CD4-positive, alpha-beta T cell treated with Interleukin-17A for 1 hour (primary cell): Measurements from ENCODE around the gene GBE1.
A peak's percentile ranks its signal among the peaks of the same experiment; 100 is the strongest.
"Not testable (repeated sequence)": the region's sequence is repeated elsewhere in the genome, so short reads cannot be mapped to it uniquely, and the experiment has no call there.

ENCODE experiments used
- DNase-seq: peaks from one replicate; pipeline ENCODE4 v3.0.0-alpha.2; 2020

GBE1 gene

GRCh38 chr3:81518945-81519344 is 242.5 kb downstream of the GBE1 start:
- DNase-seq, result no peak

GRCh38 chr3:81516042-81516441 is 245.4 kb downstream of the GBE1 start:
- DNase-seq, result no peak

- no peak for DNase-seq
Observed at GRCh38 chr3:81513591-81513990, 247.9 kb downstream of the GBE1 start.

GRCh38 chr3:81503026-81503425 is 258.4 kb downstream of the GBE1 start:
- DNase-seq, result no peak

GRCh38 chr3:81502236-81502635 is 259.2 kb downstream of the GBE1 start:
- no peak for DNase-seq

GRCh38 chr3:81500039-81500438 is 261.4 kb downstream of the GBE1 start:
- DNase-seq, result no peak

- no peak for DNase-seq
Observed at GRCh38 chr3:81497572-81498251, 263.7 kb downstream of the GBE1 start.

- DNase-seq, result no peak
Observed at GRCh38 chr3:81496407-81497104, 264.9 kb downstream of the GBE1 start.

GRCh38 chr3:81492471-81492870 is 269.0 kb downstream of the GBE1 start:
- DNase-seq, result not testable (repeated sequence)

- DNase-seq, result no peak
Observed at GRCh38 chr3:81492040-81492439, 269.4 kb downstream of the GBE1 start.

GRCh38 chr3:81490541-81491288 is 270.7 kb downstream of the GBE1 start:
- DNase-seq, result peak; percentile 73

- DNase-seq, result peak; percentile 7
Observed at GRCh38 chr3:81485444-81485865, 276.0 kb downstream of the GBE1 start.

- DNase-seq, result no peak
Observed at GRCh38 chr3:81484520-81484919, 276.9 kb downstream of the GBE1 start.

GRCh38 chr3:81483046-81483445 is 278.4 kb downstream of the GBE1 start:
- DNase-seq, result no peak

GRCh38 chr3:81477740-81478139 is 283.7 kb downstream of the GBE1 start:
- DNase-seq, result no peak

- DNase-seq, result no peak
Observed at GRCh38 chr3:81476692-81477091, 284.8 kb downstream of the GBE1 start.

GRCh38 chr3:81472600-81473362 is 288.7 kb downstream of the GBE1 start:
- DNase-seq, result no peak

GRCh38 chr3:81470524-81471278 is 290.7 kb downstream of the GBE1 start:
- DNase-seq, result no peak

- no peak for DNase-seq
Observed at GRCh38 chr3:81468391-81468790, 293.1 kb downstream of the GBE1 start.

- no peak for DNase-seq
Observed at GRCh38 chr3:81466201-81466560, 295.3 kb downstream of the GBE1 start.

GRCh38 chr3:81465510-81466200 is 295.8 kb downstream of the GBE1 start:
- no peak for DNase-seq

GRCh38 chr3:81463781-81464180 is 297.7 kb downstream of the GBE1 start:
- DNase-seq, result no peak
